Trophoblast cell (in vitro differentiated cells and primary cell): ENCODE data around the gene PRR12.
A peak's percentile ranks its signal among the peaks of the same experiment; 100 is the strongest.

ENCODE experiments used
- DNase-seq, 2 donors: peaks; one replicate each; pipeline ENCODE4 v3.0.0-alpha.2; 2016
- H2AFZ ChIP-seq: 2 replicates; pipeline ENCODE4 v1.6.1; 2013; ENCODE audit warnings: low read length, moderate library complexity, mild to moderate bottlenecking; ENCODE audit not compliant: insufficient read depth, poor library complexity
- H2AK5ac ChIP-seq: 2 replicates; pipeline ENCODE4 v1.6.1; 2013; ENCODE audit warnings: mild to moderate bottlenecking, low read length
- H2BK120ac ChIP-seq: 2 replicates; pipeline ENCODE4 v1.6.1; 2013; ENCODE audit warnings: low read length, mild to moderate bottlenecking, moderate library complexity; ENCODE audit not compliant: insufficient read depth, poor library complexity
- H2BK12ac ChIP-seq: 2 replicates; pipeline ENCODE4 v1.6.1; 2013; ENCODE audit warnings: mild to moderate bottlenecking, low read length, moderate library complexity
- H2BK5ac ChIP-seq: 2 replicates; pipeline ENCODE4 v1.6.1; 2013; ENCODE audit warnings: low read length, low read depth, moderate library complexity, mild to moderate bottlenecking; ENCODE audit not compliant: poor library complexity
- H3K14ac ChIP-seq: 2 replicates; pipeline ENCODE4 v1.6.1; 2013; ENCODE audit warnings: mild to moderate bottlenecking, low read length
- H3K18ac ChIP-seq: 2 replicates; pipeline ENCODE4 v1.6.1; 2013; ENCODE audit warnings: mild to moderate bottlenecking, low read length
- H3K23ac ChIP-seq: 2 replicates; pipeline ENCODE4 v1.6.1; 2013; ENCODE audit warnings: low read length
- H3K27ac ChIP-seq: 2 replicates; pipeline ENCODE4 v1.5.1; 2013; ENCODE audit warnings: low read depth, mild to moderate bottlenecking, inconsistent platforms, low read length, moderate library complexity
- H3K27me3 ChIP-seq: 2 replicates; pipeline ENCODE4 v1.6.1; 2013; ENCODE audit warnings: inconsistent platforms, mild to moderate bottlenecking, low read length, moderate library complexity; ENCODE audit not compliant: insufficient read depth
- H3K36me3 ChIP-seq, 2 experiments: 1 replicate in 1 of 2; 2 replicates in 1 of 2; pipeline ENCODE4 v1.6.1; 2013; ENCODE audit warnings: low read length in 2 of 2, mild to moderate bottlenecking in 2 of 2, moderate library complexity in 1 of 2; ENCODE audit not compliant: insufficient read depth in 2 of 2, control insufficient read depth in 1 of 2
- H3K4ac ChIP-seq: 2 replicates; pipeline ENCODE4 v1.6.1; 2013; ENCODE audit warnings: low read depth, mild to moderate bottlenecking, low read length, moderate library complexity
- H3K4me1 ChIP-seq, 2 experiments: 1 replicate in 1 of 2; 2 replicates in 1 of 2; pipeline ENCODE4 v1.6.1; 2013; ENCODE audit warnings: low read length in 2 of 2, mild to moderate bottlenecking in 2 of 2, moderate library complexity in 1 of 2; ENCODE audit not compliant: insufficient read depth in 2 of 2, control insufficient read depth in 1 of 2
- H3K4me2 ChIP-seq: 2 replicates; pipeline ENCODE4 v1.6.1; 2013; ENCODE audit warnings: inconsistent platforms, mild to moderate bottlenecking, low read length, moderate library complexity
- H3K4me3 ChIP-seq: 2 replicates; pipeline ENCODE4 v1.5.1; 2013; ENCODE audit warnings: mild to moderate bottlenecking, low read depth, low read length, inconsistent platforms
- H3K79me1 ChIP-seq: one replicate; pipeline ENCODE4 v1.6.1; 2013; ENCODE audit warnings: low read length
- H3K79me2 ChIP-seq: 2 replicates; pipeline ENCODE4 v1.6.1; 2013; ENCODE audit warnings: low read length, mild to moderate bottlenecking; ENCODE audit not compliant: control insufficient read depth, insufficient read depth, poor library complexity
- H3K9ac ChIP-seq: 2 replicates; pipeline ENCODE4 v1.6.1; 2013; ENCODE audit warnings: mild to moderate bottlenecking, low read length
- H3K9me3 ChIP-seq: 2 replicates; pipeline ENCODE4 v1.6.1; 2013; ENCODE audit warnings: low read depth, mild to moderate bottlenecking, control low read depth, inconsistent platforms, low read length; ENCODE audit not compliant: insufficient read depth
- H4K12ac ChIP-seq: 2 replicates; pipeline ENCODE4 v1.6.1; 2013; ENCODE audit warnings: low read depth, mild to moderate bottlenecking, low read length, moderate library complexity
- H4K8ac ChIP-seq: 2 replicates; pipeline ENCODE4 v1.6.1; 2013; ENCODE audit warnings: low read depth, mild to moderate bottlenecking, low read length, moderate library complexity
- H4K91ac ChIP-seq: one replicate; pipeline ENCODE4 v1.6.1; 2013; ENCODE audit warnings: low read depth, mild to moderate bottlenecking, low read length, moderate library complexity
- WGBS: extraction: QIAGEN DNeasy Blood & Tissue Kit; methylation state at CpG from one replicate; pipeline ENCODE4 v1.1.7; 2013; ENCODE audit warnings: missing lambda C conversion rate; ENCODE audit not compliant: insufficient read length, insufficient coverage; ENCODE audit errors: extremely low coverage; 5-methylcytosine and 5-hydroxymethylcytosine counted together

PRR12 gene

GRCh38 chr19:49639401-49640112 lies 48.6 kb downstream of the PRR12 start:
- peaks cover 18% of the 10 kb centered on the region for H3K79me2 ChIP-seq
- peak overlapping the region; percentile 87 for H2AK5ac ChIP-seq
- H2AFZ ChIP-seq = no peak overlapping the region
- H3K18ac ChIP-seq = peak overlapping the region; percentile 54
- H3K9ac ChIP-seq = peak overlapping the region; percentile 57
- peak overlapping the region; percentile 64 for H4K8ac ChIP-seq
- peak overlapping the region; percentile 73 for H3K4me3 ChIP-seq
- H4K91ac ChIP-seq = peak overlapping the region; percentile 83
- peak overlapping the region; percentile 55 for H3K4ac ChIP-seq
- H4K12ac ChIP-seq = peak overlapping the region; percentile 52
- no peaks in the 10 kb centered on the region for H3K9me3 ChIP-seq
- H3K27ac ChIP-seq = peak overlapping the region; percentile 45
- peaks cover 25% of the 10 kb centered on the region for H3K79me1 ChIP-seq
- DNase-seq = no peak
- H3K4me1 ChIP-seq = peaks cover 13 to 30% of the 10 kb centered on the region in 2 experiments
- H3K27me3 ChIP-seq = no peaks in the 10 kb centered on the region
- no peak overlapping the region for H3K23ac ChIP-seq
- peak overlapping the region; percentile 85 for H3K4me2 ChIP-seq
- H2BK120ac ChIP-seq = peak overlapping the region; percentile 66
- WGBS = no CpG with 5 or more reads among the region's 31 CpGs
- H3K36me3 ChIP-seq = peaks cover 3 to 8% of the 10 kb centered on the region in 2 experiments
- H2BK5ac ChIP-seq = no peak overlapping the region
- peak overlapping the region; percentile 41 for H2BK12ac ChIP-seq
- H3K14ac ChIP-seq = peak overlapping the region; percentile 78

GRCh38 chr19:49640113-49640898 lies 49.3 kb downstream of the PRR12 start, which contains the start of gene RRAS:
Gene RRAS (minus strand): TSS chr19:49640143. CDS start chr19:49640098, 45 bp downstream.
- H3K4ac ChIP-seq = peak within 1 kb of the TSS; percentile 61
- H2BK120ac ChIP-seq = peak within 1 kb of the TSS; percentile 98
- no peaks in the 10 kb centered on the region for H3K27me3 ChIP-seq
- H3K27ac ChIP-seq = peak within 1 kb of the TSS; percentile 100
- peak within 1 kb of the TSS; percentile 77 for H4K8ac ChIP-seq
- H4K91ac ChIP-seq = peak within 1 kb of the TSS; percentile 99
- WGBS = no CpG with 5 or more reads among the region's 51 CpGs
- H2BK5ac ChIP-seq = peak within 1 kb of the TSS; percentile 98
- H2AK5ac ChIP-seq = peak within 1 kb of the TSS; percentile 87
- peaks cover 9 to 14% of the 10 kb centered on the region in 2 experiments for H3K36me3 ChIP-seq
- H2BK12ac ChIP-seq = peak within 1 kb of the TSS; percentile 86
- H3K9me3 ChIP-seq = no peaks in the 10 kb centered on the region
- peak; percentile 100 for DNase-seq
- no peak within 1 kb of the TSS for H3K23ac ChIP-seq
- peak within 1 kb of the TSS; percentile 30 for H2AFZ ChIP-seq
- H3K4me2 ChIP-seq = peak within 1 kb of the TSS; percentile 85
- H3K4me3 ChIP-seq = peak within 1 kb of the TSS; percentile 73
- peak within 1 kb of the TSS; percentile 74 for H3K18ac ChIP-seq
- H3K4me1 ChIP-seq = peaks cover 11 to 30% of the 10 kb centered on the region in 2 experiments
- H3K79me2 ChIP-seq = peaks cover 18% of the 10 kb centered on the region
- peaks cover 24% of the 10 kb centered on the region for H3K79me1 ChIP-seq
- peak within 1 kb of the TSS; percentile 78 for H3K14ac ChIP-seq
- H3K9ac ChIP-seq = peak within 1 kb of the TSS; percentile 74
- peak within 1 kb of the TSS; percentile 92 for H4K12ac ChIP-seq

DNA sequence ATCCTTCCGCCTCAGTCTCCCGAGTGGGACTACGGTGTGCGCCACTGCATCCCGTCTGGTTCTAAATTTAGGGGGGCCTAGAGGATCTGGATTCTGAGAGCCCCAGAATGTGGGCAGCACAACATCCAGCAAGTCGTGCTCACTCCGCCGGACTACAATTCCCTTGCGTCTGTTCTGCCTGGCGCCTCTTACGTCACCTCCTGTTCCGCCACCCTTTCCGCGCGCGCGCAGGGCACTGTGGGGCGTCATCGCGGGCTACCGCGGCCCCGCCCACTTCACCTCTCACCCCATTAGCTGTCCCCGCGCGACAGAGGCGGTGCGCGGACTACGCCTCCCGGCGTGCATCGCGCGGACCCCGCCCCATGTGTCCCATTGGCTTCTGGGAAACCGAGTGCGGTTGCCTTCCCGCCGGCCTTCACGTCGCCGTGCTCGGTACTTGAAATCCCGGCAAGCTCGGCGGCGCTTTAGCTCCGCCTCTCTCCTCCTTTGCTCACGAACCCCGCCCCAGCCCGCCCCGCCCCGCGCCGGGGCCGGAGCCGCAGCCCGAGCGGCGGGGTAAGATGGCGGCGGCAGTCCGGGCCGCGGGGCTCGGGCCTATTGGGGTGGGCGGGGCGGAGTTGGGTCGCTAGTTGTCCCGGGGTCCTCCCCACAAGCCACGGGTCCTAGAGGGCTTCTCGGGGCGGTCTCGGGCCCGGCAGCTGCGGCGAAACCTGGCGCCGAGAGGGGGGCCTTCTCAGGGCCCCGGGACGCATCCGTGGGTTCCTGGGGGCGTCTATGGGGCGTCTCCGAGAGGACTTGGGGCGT lies 50.9 kb downstream of the PRR12 start, which contains the start of gene SCAF1:
SCAF1 (plus strand) TSS at position 522 of the 804 bp plus-strand sequence. CDS start 2,818 bp downstream, outside the sequence.
- Histone ChIP-seq H3K27ac (peak within 1 kb of the TSS; percentile 100), H2BK12ac (peak within 1 kb of the TSS; percentile 86), H4K8ac (peak within 1 kb of the TSS; percentile 93), H3K18ac (peak within 1 kb of the TSS; percentile 74), H3K4me2 (peak within 1 kb of the TSS; percentile 85), H3K27me3 (no peaks in the 10 kb centered on the region), H3K9me3 (no peaks in the 10 kb centered on the region), H3K4me3 (peak within 1 kb of the TSS; percentile 89), H3K23ac (no peak within 1 kb of the TSS), H4K91ac (peak within 1 kb of the TSS; percentile 99), H2BK5ac (peak within 1 kb of the TSS; percentile 98), H3K9ac (peak within 1 kb of the TSS; percentile 97), H4K12ac (peak within 1 kb of the TSS; percentile 92), H3K4me1 (peaks cover 10 to 30% of the 10 kb centered on the region in 2 experiments), H3K79me1 (peaks cover 23% of the 10 kb centered on the region), H2AK5ac (peak within 1 kb of the TSS; percentile 97), H3K36me3 (peaks cover 25% of the 10 kb centered on the region in 2 experiments), H2AFZ (peak within 1 kb of the TSS; percentile 21), H3K4ac (peak within 1 kb of the TSS; percentile 96), H3K14ac (peak within 1 kb of the TSS; percentile 97), H3K79me2 (peaks cover 18% of the 10 kb centered on the region), H2BK120ac (peak within 1 kb of the TSS; percentile 98)
- WGBS = no CpG with 5 or more reads among the region's 87 CpGs
- peak; percentile 99 for DNase-seq
